B cell (primary cell): Measurements from ENCODE around the gene MICAL3. TPM values are rescaled to one million over a fixed set of nuclear protein-coding genes. Genes with fewer than 3 reads are reported as not detected.

ENCODE experiments used
- ATAC-seq: fragments of 200-7000 bp; cut with Tn5 transposase; one replicate; pipeline ENCODE4 v1.10.0; 2021; ENCODE audit warnings: low read depth, mild to moderate bottlenecking, moderate number of reproducible peaks, moderate library complexity
- CTCF ChIA-PET: fragments of 350-600 bp; sonication (Branson Sonifier 250); formaldehyde crosslinking; loops from one replicate; lab custom pipeline; 2021; ENCODE audit warnings: antibody characterized with exemption, inconsistent platforms; lab: Charles Lee
- POLR2A ChIA-PET: fragments of 350-600 bp; sonication (Branson Sonifier 250); formaldehyde crosslinking; loops from one replicate; lab custom pipeline; 2021; ENCODE audit warnings: antibody characterized with exemption; lab: Charles Lee
- DNase-seq: peaks from one replicate; pipeline ENCODE4 v3.0.0; 2013
- H2AFZ ChIP-seq: 2 replicates; pipeline ENCODE4 v1.6.1; 2012; ENCODE audit warnings: mild to moderate bottlenecking, low read depth, low read length; ENCODE audit not compliant: insufficient read depth, poor library complexity, severe bottlenecking
- H3K27ac ChIP-seq, 2 donors: 1 replicate in 1 of 2; 2 replicates in 1 of 2; pipeline ENCODE4 v1.5.1; 2012 to 2013; ENCODE audit warnings: low read length in 2 of 2, mild to moderate bottlenecking in 2 of 2, moderate library complexity in 1 of 2
- H3K27me3 ChIP-seq, 4 experiments: fragments of 200-600 bp in 1 of 4; sonication (generic) in 1 of 4; replicated peaks in 1 of 4; 1 replicate in 2 of 4; 2 replicates in 2 of 4; pipeline versions ENCODE4 v1.6.1 to v1.7.0; 2013 to 2016; ENCODE audit warnings: low read length in 3 of 4, mild to moderate bottlenecking in 2 of 4, mixed read lengths in 1 of 4, moderate library complexity in 1 of 4; ENCODE audit not compliant: insufficient read depth in 4 of 4, control insufficient read depth in 3 of 4; ENCODE audit errors: control extremely low read depth in 1 of 4
- H3K36me3 ChIP-seq, 2 experiments: replicated peaks in 1 of 2; 1 replicate in 1 of 2; 2 replicates in 1 of 2; pipeline versions ENCODE4 v1.6.1 to v1.7.1; 2013; ENCODE audit warnings: low read length in 1 of 2; ENCODE audit not compliant: insufficient read depth in 2 of 2, control insufficient read depth in 1 of 2; ENCODE audit errors: control extremely low read depth in 1 of 2, extremely low read depth in 1 of 2
- H3K4me1 ChIP-seq, 2 donors: fragments of 200-600 bp in 1 of 2; sonication (generic) in 1 of 2; 1 replicate in 1 of 2; 2 replicates in 1 of 2; pipeline versions ENCODE4 v1.5.1 to v1.6.1; 2013 to 2017; ENCODE audit warnings: low read length in 2 of 2; ENCODE audit not compliant: control insufficient read depth in 2 of 2, insufficient read depth in 2 of 2
- H3K4me2 ChIP-seq: replicated peaks from 2 replicates; pipeline ENCODE3; 2012; ENCODE audit warnings: mild to moderate bottlenecking, low read depth, low read length; ENCODE audit not compliant: poor library complexity, severe bottlenecking
- H3K4me3 ChIP-seq, 5 experiments: fragments of 200-600 bp in 1 of 5; sonication (generic) in 1 of 5; 1 replicate in 3 of 5; 2 replicates in 2 of 5; pipeline versions ENCODE4 v1.5.1 to v1.7.0; 2011 to 2016; ENCODE audit warnings: low read length in 4 of 5, mild to moderate bottlenecking in 4 of 5, low read depth in 2 of 5, control low read depth in 1 of 5, moderate library complexity in 1 of 5; ENCODE audit not compliant: insufficient read depth in 1 of 5; ENCODE audit errors: control extremely low read depth in 1 of 5, extremely low read depth in 1 of 5
- H3K79me2 ChIP-seq: fragments of 200-600 bp; sonication (generic); one replicate; pipeline ENCODE4 v1.6.0; 2016; ENCODE audit warnings: low read length; ENCODE audit not compliant: control insufficient read depth, insufficient read depth
- H3K9ac ChIP-seq: fragments of 200-600 bp; sonication (generic); 2 replicates; pipeline ENCODE4 v1.6.1; 2017; ENCODE audit warnings: mild to moderate bottlenecking, low read length, moderate library complexity
- H3K9me3 ChIP-seq, 3 donors: one replicate each; pipeline versions ENCODE4 v1.6.1 to v1.7.1; 2013; ENCODE audit warnings: low read length in 2 of 3; ENCODE audit not compliant: control insufficient read depth in 2 of 3, insufficient read depth in 1 of 3; ENCODE audit errors: control extremely low read depth in 1 of 3
- H4K20me1 ChIP-seq: 2 replicates; pipeline ENCODE4 v1.6.0; 2012; ENCODE audit warnings: mild to moderate bottlenecking, low read length; ENCODE audit not compliant: insufficient read depth, control insufficient read depth, poor library complexity, severe bottlenecking
- H3K27ac Mint-ChIP-seq: one replicate; pipeline ENCODE4 v1.8.0; 2021; ENCODE audit warnings: mixed read lengths
- H3K27me3 Mint-ChIP-seq: one replicate; pipeline ENCODE4 v1.8.0; 2021; ENCODE audit warnings: mixed read lengths
- H3K4me1 Mint-ChIP-seq: one replicate; pipeline ENCODE4 v1.8.0; 2021; ENCODE audit warnings: mixed read lengths
- H3K4me3 Mint-ChIP-seq: one replicate; pipeline ENCODE4 v1.8.0; 2021; ENCODE audit warnings: mixed read lengths
- H3K9me3 Mint-ChIP-seq: one replicate; pipeline ENCODE4 v1.8.0; 2022; ENCODE audit warnings: mixed read lengths; ENCODE audit not compliant: insufficient read depth
- CTCF ChIP-seq: fragments of 200-600 bp; IDR thresholded peaks from one replicate; pipeline ENCODE4 v1.8.0; 2022; ENCODE audit warnings: antibody characterized with exemption, mild to moderate bottlenecking
- EZH2 ChIP-seq: IDR thresholded peaks from 2 replicates; pipeline ENCODE4 v1.6.1; 2012; ENCODE audit warnings: borderline replicate concordance, low read depth, mild to moderate bottlenecking, moderate library complexity, low read length; ENCODE audit not compliant: insufficient read depth, poor library complexity, severe bottlenecking
- WGBS: methylation state at CpG from one replicate; pipeline ENCODE4 v1.1.5; 2013; ENCODE audit warnings: missing lambda C conversion rate; ENCODE audit not compliant: insufficient coverage; 5-methylcytosine and 5-hydroxymethylcytosine counted together
- intact Hi-C: fragments of 100-400 bp; cut with micrococcal nuclease; formaldehyde crosslinking; loops from one replicate; pipeline ENCODE4 v1.10.0; 2022
- polyA plus RNA-seq: library from polyadenylated mRNA; depleted of rRNA; stranded (reverse); fragments of >200 nt; gene quantifications from 2 replicates; pipeline ENCODE4 v1.2.3, GENCODE V29; 2012
- total RNA-seq, 2 donors: library from RNA; stranded (reverse); fragments of 120-200 nt in 1 of 2; gene quantifications; 1 replicate in 1 of 2; 2 replicates in 1 of 2; pipeline versions ENCODE4 v1.2.3 to v1.2.4, GENCODE V29; 2013 to 2022

The MICAL3 gene
- total and polyA plus RNA-seq, 2 donors (not counting 1 experiment from before 2014, with no cell fraction given) = 50.5 to 253 TPM

- 95% methylated on average over 24 of the region's 27 CpGs for WGBS
- ChIA-PET POLR2A (no interaction called here), CTCF (interaction anchor here (1.1 kb wide), 1 partner anchor 212 kb away, joined by 4 read pairs; no protein-coding TSS in a partner anchor)
- no peak overlapping the region for H3K4me2 ChIP-seq
- Mint-ChIP-seq H3K9me3 (no peaks in the 10 kb centered on the region), H3K27ac (no peak overlapping the region), H3K4me3 (no peak overlapping the region), H3K4me1 (no peaks in the 10 kb centered on the region), H3K27me3 (no peaks in the 10 kb centered on the region)
- no peak overlapping the region for H3K27ac ChIP-seq
- H3K4me3 ChIP-seq = no peak overlapping the region
- no peaks in the 10 kb centered on the region for H3K27me3 ChIP-seq
- no peak overlapping the region for H3K9ac ChIP-seq
- no peak overlapping the region for H2AFZ ChIP-seq
- H4K20me1 ChIP-seq = peaks cover 16% of the 10 kb centered on the region
- intact Hi-C loops = no loop called here
- no peaks in the 10 kb centered on the region for H3K79me2 ChIP-seq
- DNase-seq = no peak
- no peaks in the 10 kb centered on the region for H3K9me3 ChIP-seq
- TF ChIP-seq EZH2 = no peak
- TF ChIP-seq CTCF = no peak
- no peak for ATAC-seq
- H3K4me1 ChIP-seq = no peaks in the 10 kb centered on the region
- peaks cover 0 to 85% of the 10 kb centered on the region in 2 experiments for H3K36me3 ChIP-seq
Measured at GRCh38 chr22:17864398-17865182, 159.8 kb downstream of the MICAL3 start.

- no peak overlapping the region for H3K27ac Mint-ChIP-seq
- no peak overlapping the region for H3K4me3 Mint-ChIP-seq
Measured at GRCh38 chr22:17862646-17863181, 161.6 kb downstream of the MICAL3 start.

More at GRCh38 chr22:17862646-17863181, 161.6 kb downstream of the MICAL3 start:
- Histone ChIP-seq H3K9ac (no peak overlapping the region), H4K20me1 (peaks cover 9% of the 10 kb centered on the region), H3K79me2 (no peaks in the 10 kb centered on the region), H3K4me3 (no peak overlapping the region), H3K36me3 (peaks cover 0 to 84% of the 10 kb centered on the region in 2 experiments), H2AFZ (no peak overlapping the region), H3K27ac (no peak overlapping the region), H3K4me2 (no peak overlapping the region), H3K4me1 (no peaks in the 10 kb centered on the region), H3K27me3 (no peaks in the 10 kb centered on the region), H3K9me3 (no peaks in the 10 kb centered on the region)
- CTCF ChIA-PET = no interaction called here
- ATAC-seq (no peak), DNase-seq (no peak)
- WGBS = 57% methylated on average over 8 of the region's 9 CpGs
- H3K9me3 Mint-ChIP-seq = no peaks in the 10 kb centered on the region
- POLR2A ChIA-PET = no interaction called here
- TF ChIP-seq EZH2 (no peak), CTCF (no peak)
- intact Hi-C loops = no loop called here
- no peaks in the 10 kb centered on the region for H3K4me1 Mint-ChIP-seq
- no peaks in the 10 kb centered on the region for H3K27me3 Mint-ChIP-seq
